ENCODE measurements around the gene KLRF1. TPM values are rescaled to one million over a fixed set of nuclear protein-coding genes. Genes with fewer than 3 reads are reported as not detected.

The KLRF1 gene
- total and polyA plus RNA-seq, 7 donors: 0.35 to 2.2 (median 1.6) TPM; not detected in 3

DNA sequence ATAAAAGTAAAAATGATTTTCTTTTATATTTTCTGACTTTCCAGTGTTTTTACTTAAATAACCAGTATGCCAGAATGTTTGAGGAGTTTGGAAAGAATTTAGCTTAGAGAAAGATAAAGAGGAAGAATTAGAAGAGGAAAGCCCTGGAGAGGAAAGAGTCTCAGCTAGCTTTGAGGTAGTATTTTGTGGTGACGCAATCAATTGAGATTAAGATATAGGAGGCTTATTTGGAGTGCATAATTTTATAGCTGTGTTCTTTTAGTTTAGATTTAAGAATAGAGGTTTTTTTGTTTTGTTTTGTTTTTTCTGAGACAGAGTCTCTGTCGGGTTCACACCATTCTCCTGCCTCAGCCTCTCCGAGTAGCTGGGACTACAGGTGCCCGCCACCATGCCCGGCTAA lies 23.8 kb downstream of the KLRF1 start:
- intact Hi-C loops (cut with DNase I): no loop called here
- no peak overlapping the region for H3K4me3 ChIP-seq
- H3K4me1 ChIP-seq: no peaks in the 10 kb centered on the region
- H3K27ac ChIP-seq: no peak overlapping the region
- H3K9me3 ChIP-seq: no peaks in the 10 kb centered on the region
- H3K36me3 ChIP-seq: peaks cover 0 to 5% (median 0%) of the 10 kb centered on the region in 4 donors
- TF ChIP-seq POLR2A (IDR thresholded peaks at IDR 0.05) (no peak), EP300 (IDR thresholded peaks at IDR 0.05) (no peak), POLR2AphosphoS5 (IDR thresholded peaks at IDR 0.05) (no peak)
- TF ChIP-seq, protein P1, sequence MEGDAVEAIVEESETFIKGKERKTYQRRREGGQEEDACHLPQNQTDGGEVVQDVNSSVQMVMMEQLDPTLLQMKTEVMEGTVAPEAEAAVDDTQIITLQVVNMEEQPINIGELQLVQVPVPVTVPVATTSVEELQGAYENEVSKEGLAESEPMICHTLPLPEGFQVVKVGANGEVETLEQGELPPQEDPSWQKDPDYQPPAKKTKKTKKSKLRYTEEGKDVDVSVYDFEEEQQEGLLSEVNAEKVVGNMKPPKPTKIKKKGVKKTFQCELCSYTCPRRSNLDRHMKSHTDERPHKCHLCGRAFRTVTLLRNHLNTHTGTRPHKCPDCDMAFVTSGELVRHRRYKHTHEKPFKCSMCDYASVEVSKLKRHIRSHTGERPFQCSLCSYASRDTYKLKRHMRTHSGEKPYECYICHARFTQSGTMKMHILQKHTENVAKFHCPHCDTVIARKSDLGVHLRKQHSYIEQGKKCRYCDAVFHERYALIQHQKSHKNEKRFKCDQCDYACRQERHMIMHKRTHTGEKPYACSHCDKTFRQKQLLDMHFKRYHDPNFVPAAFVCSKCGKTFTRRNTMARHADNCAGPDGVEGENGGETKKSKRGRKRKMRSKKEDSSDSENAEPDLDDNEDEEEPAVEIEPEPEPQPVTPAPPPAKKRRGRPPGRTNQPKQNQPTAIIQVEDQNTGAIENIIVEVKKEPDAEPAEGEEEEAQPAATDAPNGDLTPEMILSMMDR (IDR thresholded peaks at IDR 0.05): no peak
- DNase-seq: no peak
- 95 to 98% methylated on average over 5 of the region's 5 CpGs for WGBS, 2 donors
- no peaks in the 10 kb centered on the region for H3K27me3 ChIP-seq

DNA sequence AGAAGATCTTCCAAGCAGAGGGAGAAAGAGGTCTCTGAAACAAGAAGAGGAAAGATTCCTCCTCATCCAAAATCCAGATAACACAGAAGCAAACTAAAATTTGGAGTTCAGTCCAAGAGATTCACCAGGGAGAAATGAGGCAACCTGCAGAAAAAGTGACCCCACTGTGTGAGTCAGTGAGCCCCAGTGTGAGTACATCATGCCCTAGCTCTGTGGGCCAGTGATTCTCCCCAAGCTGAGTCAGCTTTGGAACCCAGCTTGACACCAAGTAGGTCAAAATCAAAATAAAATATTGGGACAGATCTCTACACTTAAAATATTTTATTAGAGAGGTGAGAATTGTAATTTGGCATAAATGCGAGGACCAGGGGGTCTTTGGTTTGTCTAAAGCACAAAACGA lies 24.6 kb downstream of the KLRF1 start:
- H3K27me3 ChIP-seq: no peaks in the 10 kb centered on the region
- H3K36me3 ChIP-seq: peaks cover 0 to 5% (median 0%) of the 10 kb centered on the region in 4 donors
- TF ChIP-seq EP300 (IDR thresholded peaks at IDR 0.05) (no peak), POLR2AphosphoS5 (IDR thresholded peaks at IDR 0.05) (no peak), POLR2A (IDR thresholded peaks at IDR 0.05) (no peak)
- TF ChIP-seq, protein P1 (IDR thresholded peaks at IDR 0.05): no peak
- intact Hi-C loops (cut with DNase I): no loop called here
- WGBS, 2 donors: 68 to 87% methylated on average over 2 of the region's 2 CpGs
- no peaks in the 10 kb centered on the region for H3K4me1 ChIP-seq
- H3K4me3 ChIP-seq: no peak overlapping the region
- no peak overlapping the region for H3K27ac ChIP-seq
- H3K9me3 ChIP-seq: no peaks in the 10 kb centered on the region
- DNase-seq: no peak

DNA sequence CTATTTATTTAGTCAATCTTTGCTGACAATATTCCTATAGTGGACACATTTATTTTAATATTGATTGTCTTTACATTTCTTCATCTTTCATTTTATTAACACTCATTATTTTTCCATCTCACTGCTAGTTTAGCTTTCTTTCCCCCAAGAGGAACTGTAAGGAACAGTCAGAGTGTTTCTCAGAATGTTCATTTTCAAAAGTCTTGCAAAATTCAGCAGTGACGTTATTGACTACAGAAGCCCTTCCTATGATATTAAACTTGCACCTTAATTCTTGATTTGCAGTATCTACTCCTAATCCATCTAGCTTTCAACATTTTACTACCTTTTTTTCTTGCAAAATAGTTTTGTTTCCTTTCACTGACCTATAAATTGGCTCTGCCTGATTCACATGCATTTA lies 28.9 kb downstream of the KLRF1 start:
- Histone ChIP-seq H3K4me3 (no peak overlapping the region), H3K36me3 (peaks cover 0 to 5% (median 0%) of the 10 kb centered on the region in 4 donors), H3K27me3 (no peaks in the 10 kb centered on the region), H3K4me1 (no peaks in the 10 kb centered on the region), H3K9me3 (no peaks in the 10 kb centered on the region), H3K27ac (no peak overlapping the region)
- intact Hi-C loops (cut with DNase I): no loop called here
- WGBS, 2 donors: 76 to 82% methylated on average over 1 of the region's 1 CpG
- DNase-seq: no peak
- no peak for TF ChIP-seq EP300 (IDR thresholded peaks at IDR 0.05)
- TF ChIP-seq POLR2AphosphoS5 (IDR thresholded peaks at IDR 0.05): no peak
- TF ChIP-seq, protein P1 (IDR thresholded peaks at IDR 0.05): no peak
- TF ChIP-seq POLR2A (IDR thresholded peaks at IDR 0.05): no peak

DNA sequence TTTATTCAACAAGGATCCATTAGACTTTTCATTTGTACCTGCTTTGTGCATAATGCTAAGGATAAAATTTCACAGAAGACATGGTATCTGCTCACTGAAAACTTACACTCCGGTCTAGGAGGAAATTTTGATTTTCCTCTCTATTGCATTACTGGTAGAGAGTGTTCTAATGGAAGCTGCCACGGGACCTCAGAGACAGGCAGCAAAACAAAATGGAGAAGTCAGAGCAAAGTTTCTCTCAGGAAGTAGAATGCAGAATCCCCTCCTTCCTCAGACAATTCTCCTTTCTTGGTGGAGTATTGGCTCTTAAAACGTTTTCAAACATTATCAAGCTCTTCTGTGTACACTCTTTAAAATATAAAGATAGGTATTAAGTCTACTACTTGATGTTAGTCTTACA lies 29.6 kb downstream of the KLRF1 start:
- WGBS, 2 donors: 48 to 67% methylated on average over 3 of the region's 3 CpGs
- no peaks in the 10 kb centered on the region for H3K9me3 ChIP-seq
- H3K4me3 ChIP-seq: no peak overlapping the region
- H3K4me1 ChIP-seq: no peaks in the 10 kb centered on the region
- DNase-seq: no peak
- intact Hi-C loops (cut with DNase I): no loop called here
- TF ChIP-seq POLR2A (IDR thresholded peaks at IDR 0.05) (no peak), EP300 (IDR thresholded peaks at IDR 0.05) (no peak), POLR2AphosphoS5 (IDR thresholded peaks at IDR 0.05) (no peak)
- TF ChIP-seq, protein P1 (IDR thresholded peaks at IDR 0.05): no peak
- peaks cover 0 to 5% (median 0%) of the 10 kb centered on the region in 4 donors for H3K36me3 ChIP-seq
- no peak overlapping the region for H3K27ac ChIP-seq
- no peaks in the 10 kb centered on the region for H3K27me3 ChIP-seq

DNA sequence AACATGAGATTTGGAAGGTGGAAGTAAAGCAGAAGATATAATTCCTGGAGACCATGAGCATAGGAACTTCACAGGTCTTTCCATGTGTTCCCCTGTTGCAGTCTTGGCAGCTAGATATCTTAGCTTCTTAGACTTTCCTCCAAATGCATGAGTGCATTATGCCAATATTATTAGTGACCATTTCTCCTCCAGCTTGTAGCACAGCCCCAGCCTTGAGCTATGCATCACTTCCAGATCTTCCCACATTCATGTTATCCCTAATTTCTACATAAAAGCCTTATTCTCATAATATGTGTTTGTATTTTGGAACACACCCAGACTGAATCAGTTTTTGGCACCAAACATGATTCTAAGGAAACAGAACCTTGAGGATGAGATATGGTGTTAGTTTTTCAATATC lies 30.9 kb downstream of the KLRF1 start:
- DNase-seq: no peak
- Histone ChIP-seq H3K4me1 (no peaks in the 10 kb centered on the region), H3K9me3 (no peaks in the 10 kb centered on the region), H3K27ac (no peak overlapping the region), H3K36me3 (peaks cover 0 to 3% (median 0%) of the 10 kb centered on the region in 4 donors), H3K4me3 (no peak overlapping the region), H3K27me3 (no peaks in the 10 kb centered on the region)
- TF ChIP-seq POLR2AphosphoS5 (IDR thresholded peaks at IDR 0.05): no peak
- TF ChIP-seq EP300 (IDR thresholded peaks at IDR 0.05): no peak
- TF ChIP-seq, protein P1 (IDR thresholded peaks at IDR 0.05): no peak
- TF ChIP-seq POLR2A (IDR thresholded peaks at IDR 0.05): no peak
- intact Hi-C loops (cut with DNase I): no loop called here

Measured in sigmoid colon (tissue), 7 donors.